K562 (cell line): ENCODE measurements around the gene CNTN2. TPM values are rescaled to one million over a fixed set of nuclear protein-coding genes. Genes with fewer than 3 reads are reported as not detected.

Experiments used
- ATAC-seq: fragments of 200-7000 bp; cut with Tn5 transposase; 3 replicates; pipeline ENCODE4 v1.9.1; 2020; ENCODE audit warnings: moderate library complexity
- BruUV-seq: library from RNA; stranded (reverse); fragments of 400-500 nt; replicated peaks from 2 replicates; lab custom pipeline; 2021; lab: Mats Ljungman, UMichigan
- CTCF ChIA-PET: fragments of 300-600 bp; formaldehyde crosslinking; extraction: SDS; loops from one replicate; lab custom pipeline; 2021; ENCODE audit warnings: low intra/inter-chr PET ratio; lab: Yijun Ruan, JAX
- POLR2A ChIA-PET: fragments of 300-600, 350-650 bp; sonication (Branson Sonifier 250); formaldehyde crosslinking; extraction: SDS; loops from one replicate; lab custom pipeline; 2021; ENCODE audit warnings: antibody characterized with exemption, inconsistent platforms; lab: Yijun Ruan, JAX
- DNase-seq, 4 experiments: peaks; one replicate each; pipeline versions ENCODE4 v3.0.0 to v3.0.0-alpha.2; 2011 to 2018; ENCODE audit warnings: low spot score in 3 of 4, mixed read lengths in 3 of 4; ENCODE audit errors: extremely low read depth in 1 of 4
- FAIRE-seq: peaks from 2 replicates; lab custom pipeline; 2011; peaks lifted over from hg19 to GRCh38; lab: Jason Lieb, UNC
- H2AFZ ChIP-seq: 2 replicates; pipeline ENCODE4 v1.6.0; 2011; ENCODE audit warnings: low read depth, low read length, control low read depth, inconsistent platforms
- H3K27ac ChIP-seq: fragments of 200-600 bp; 3 replicates; pipeline ENCODE4 v1.8.0; 2011; ENCODE audit warnings: low read depth, mild to moderate bottlenecking, control low read depth, inconsistent platforms, low read length, moderate library complexity, mixed read lengths; ENCODE audit errors: extremely low read depth
- H3K27me3 ChIP-seq, 2 experiments: fragments of 300-600 bp in 1 of 2; 2 replicates in 1 of 2; 3 replicates in 1 of 2; pipeline versions ENCODE4 v1.6.0 to v1.8.0; 2011; ENCODE audit warnings: inconsistent platforms in 2 of 2, low read length in 2 of 2, mild to moderate bottlenecking in 1 of 2, mixed read lengths in 1 of 2, moderate library complexity in 1 of 2; ENCODE audit not compliant: control insufficient read depth in 2 of 2, insufficient read depth in 2 of 2
- H3K36me3 ChIP-seq: fragments of 300-600 bp; 3 replicates; pipeline ENCODE4 v1.8.0; 2011; ENCODE audit warnings: mild to moderate bottlenecking, low read length, inconsistent platforms; ENCODE audit not compliant: control insufficient read depth, insufficient read depth
- H3K4me1 ChIP-seq, 2 experiments: fragments of 200-600 bp in 1 of 2; replicated peaks in 1 of 2; 2 replicates in 1 of 2; 3 replicates in 1 of 2; pipeline versions ENCODE4 v1.5.1 to v1.8.0; 2011; ENCODE audit warnings: inconsistent platforms in 2 of 2, low read length in 2 of 2, mild to moderate bottlenecking in 1 of 2, mixed read lengths in 1 of 2, moderate library complexity in 1 of 2; ENCODE audit not compliant: control insufficient read depth in 2 of 2, insufficient read depth in 2 of 2
- H3K4me2 ChIP-seq: 2 replicates; pipeline ENCODE4 v1.6.1; 2011; ENCODE audit warnings: low read length, control low read depth, inconsistent platforms, mixed read lengths; ENCODE audit not compliant: insufficient read depth
- H3K4me3 ChIP-seq: fragments of 200-600 bp; sonication (generic), shearing (Covaris generic); 2 replicates; pipeline ENCODE4 v1.5.1; 2016; ENCODE audit warnings: control low read depth, inconsistent platforms
- H3K79me2 ChIP-seq: fragments of 200-600 bp; 3 replicates; pipeline ENCODE4 v1.8.0; 2011; ENCODE audit warnings: low read length, inconsistent platforms; ENCODE audit not compliant: control insufficient read depth, insufficient read depth
- H3K9ac ChIP-seq, 2 experiments: 2 replicates each; pipeline versions ENCODE4 v1.6.0 to v1.6.1; 2011; ENCODE audit warnings: low read depth in 2 of 2, low read length in 2 of 2, control low read depth in 1 of 2, inconsistent platforms in 1 of 2, mild to moderate bottlenecking in 1 of 2, mixed read lengths in 1 of 2; ENCODE audit not compliant: insufficient read depth in 1 of 2
- H3K9me1 ChIP-seq: one replicate; pipeline ENCODE4 v1.6.0; 2011; ENCODE audit warnings: inconsistent platforms, mild to moderate bottlenecking, low read length, moderate library complexity; ENCODE audit not compliant: control insufficient read depth, insufficient read depth
- H3K9me3 ChIP-seq: replicated peaks from 2 replicates; pipeline ENCODE4 v1.5.1; 2011; ENCODE audit warnings: low read depth, low read length, inconsistent platforms; ENCODE audit not compliant: control insufficient read depth, insufficient read depth
- H4K20me1 ChIP-seq: replicated peaks from 2 replicates; pipeline ENCODE4 v1.6.1; 2011; ENCODE audit warnings: low read length, inconsistent platforms, mixed read lengths; ENCODE audit not compliant: control insufficient read depth, insufficient read depth
- ARNT ChIP-seq, 2 experiments: fragments of 450-650 bp; IDR thresholded peaks; 2 replicates each; pipeline ENCODE4 v1.6.1; 2016; ENCODE audit warnings: mild to moderate bottlenecking in 1 of 2
- ATF1 ChIP-seq, 2 experiments: fragments of 450-650 bp in 1 of 2; IDR thresholded peaks; 2 replicates each; pipeline ENCODE4 v1.6.1; 2016; ENCODE audit warnings: missing compliant biosample characterization in 1 of 2, missing genetic modification characterization in 1 of 2
- MCM3 ChIP-seq: fragments of 450-650 bp; IDR thresholded peaks from 2 replicates; pipeline ENCODE4 v1.6.1; 2016
- MLX ChIP-seq, 2 experiments: fragments of 450-650 bp in 1 of 2; sonication (generic) in 1 of 2; formaldehyde crosslinking; conservative IDR thresholded peaks; 2 replicates each; pipeline versions ENCODE4 v1.4.0 to v1.8.1; 2020 to 2022; ENCODE audit warnings: mild to moderate bottlenecking in 1 of 2, missing genetic modification reagents in 1 of 2
- PHB2 ChIP-seq: fragments of 450-650 bp; IDR thresholded peaks from 2 replicates; pipeline ENCODE4 v1.6.1; 2017; ENCODE audit warnings: low read depth
- PKNOX1 ChIP-seq: fragments of 450-650 bp; IDR thresholded peaks from 2 replicates; pipeline ENCODE4 v1.6.1; 2016
- POLR3A ChIP-seq: IDR thresholded peaks from 2 replicates; pipeline ENCODE4 v1.6.1; 2011; ENCODE audit warnings: borderline replicate concordance, mild to moderate bottlenecking, moderate library complexity; ENCODE audit not compliant: insufficient read length, insufficient read depth; ENCODE audit errors: extremely low read depth
- PTRF ChIP-seq: fragments of 450-650 bp; IDR thresholded peaks from 2 replicates; pipeline ENCODE4 v1.6.1; 2016; ENCODE audit warnings: mild to moderate bottlenecking, missing genetic modification characterization, missing compliant biosample characterization
- SMARCA4 ChIP-seq: fragments of 450-650 bp; IDR thresholded peaks from 2 replicates; pipeline ENCODE4 v1.6.1; 2016
- ZNF431 ChIP-seq: sonication (generic); formaldehyde crosslinking; IDR thresholded peaks from 2 replicates; pipeline ENCODE4 v1.8.0; 2022; ENCODE audit warnings: mild to moderate bottlenecking, missing genetic modification reagents
- ZNF717 ChIP-seq: fragments of 250-450 bp; sonication (Bioruptor Pico); IDR thresholded peaks from 2 replicates; pipeline ENCODE4 v1.5.0; 2021
- WGBS: fragments of 100-300 bp; shearing (Covaris generic); methylation state at CpG from one replicate; pipeline ENCODE4 v1.1.6; 2016; ENCODE audit warnings: low coverage, mixed read lengths; ENCODE audit not compliant: insufficient coverage; ENCODE audit errors: missing lambda C conversion rate; 5-methylcytosine and 5-hydroxymethylcytosine counted together
- in situ Hi-C: fragments of 300-500 bp; cut with MboI; formaldehyde crosslinking; loops from 4 replicates; pipeline ENCODE4 v1.15.0; 2018; ENCODE audit warnings: inconsistent platforms, mixed read lengths
- intact Hi-C: fragments of 100-400 bp; cut with micrococcal nuclease; formaldehyde crosslinking; loops from 2 replicates; pipeline ENCODE4 v1.14.2; 2022
- polyA plus RNA-seq, 8 experiments: library from polyadenylated mRNA; depleted of rRNA in 4 of 8; stranded (reverse) in 5 of 8; unstranded in 3 of 8; fragments of >200 nt; fragmentation: Nextera tagmentation in 2 of 8; fragmentation: Illumina TruSeq in 1 of 8; extraction: Ambion mirVana in 2 of 8; extraction: Trizol in 1 of 8; gene quantifications; 2 replicates each; pipeline versions ENCODE4 v1.2.1 to v1.2.3, GENCODE V29; 2011 to 2014; ENCODE audit warnings: inconsistent platforms in 1 of 8, missing spikeins in 1 of 8
- total RNA-seq, 7 experiments: library from RNA; depleted of rRNA in 6 of 7; stranded (reverse); fragments of >200 nt in 6 of 7; fragmentation: Illumina TruSeq in 2 of 7; extraction: Trizol in 2 of 7; gene quantifications; 2 replicates each; pipeline versions ENCODE4 v1.2.1 to v1.2.3, GENCODE V29; 2011 to 2021; ENCODE audit warnings: low replicate concordance in 1 of 7

The CNTN2 gene
- total and polyA plus RNA-seq, 9 of the 15 experiments (the other 6 are each of a cell fraction or from before 2014, with no cell fraction given): not detected

GRCh38 chr1:205084360-205084759 lies 41.3 kb downstream of the CNTN2 start, which contains the start of gene TMEM81:
Gene TMEM81, minus strand, starts transcription at chr1:205084460. Its CDS starts 140 bp downstream, at chr1:205084320.
- POLR2A ChIA-PET: interaction anchor here (0.6 to 4.5 kb wide), 4 partner anchors 9 to 33 kb away, joined by 3 to 24 read pairs (median 5); no protein-coding TSS in a partner anchor

More at GRCh38 chr1:205084360-205084759, 41.3 kb downstream of the CNTN2 start, which contains the start of gene TMEM81:
- Histone ChIP-seq H4K20me1 (peaks cover 4% of the 10 kb centered on the region; the same call in 1 of the 2 replicates), H3K36me3 (peaks cover 52% of the 10 kb centered on the region), H2AFZ (no peak within 1 kb of the TSS), H3K4me1 (no peaks in the 10 kb centered on the region), H3K4me2 (no peak within 1 kb of the TSS), H3K79me2 (no peaks in the 10 kb centered on the region), H3K9me3 (no peaks in the 10 kb centered on the region), H3K4me3 (no peak within 1 kb of the TSS), H3K27me3 (no peaks in the 10 kb centered on the region), H3K27ac (no peak within 1 kb of the TSS), H3K9me1 (no peaks in the 10 kb centered on the region), H3K9ac (no peak within 1 kb of the TSS)
- WGBS: 93% methylated on average over 2 of the region's 2 CpGs
- intact Hi-C loops: no loop called here
- FAIRE-seq (no peak), ATAC-seq (no peak), DNase-seq (no peak)
- BruUV-seq: no TSS peak
- CTCF ChIA-PET: no interaction called here
- TF ChIP-seq ZNF717 (no peak), POLR3A (no peak), MCM3 (no peak), PTRF (tag) (no peak), PKNOX1 (no peak), ARNT (IDR thresholded peaks at IDR 0.05) (no peak), SMARCA4 (no peak), ATF1 (CRISPR knock-in tag; IDR thresholded peaks at IDR 0.05) (no peak), ATF1 (tag; IDR thresholded peaks at IDR 0.05) (no peak), PHB2 (no peak), ZNF431 (CRISPR knock-in tag) (no peak), MLX (CRISPR knock-in tag; conservative IDR thresholded peaks at IDR 0.05) (no peak)
- in situ Hi-C loops: no loop called here
